Activated naive CD4-positive, alpha-beta T cell treated with anti-CD3 and anti-CD28 coated beads for 36 hours (primary cell): ENCODE data around the gene GOLGA6C. TPM values are rescaled to one million over a fixed set of nuclear protein-coding genes. Genes with fewer than 3 reads are reported as not detected.
"Not testable (repeated sequence)": the region's sequence is repeated elsewhere in the genome, so short reads cannot be mapped to it uniquely, and the experiment has no call there.

ENCODE experiments used
- CTCF ChIA-PET: fragments of 350-600 bp; sonication (Branson Sonifier 250); formaldehyde crosslinking; loops from one replicate; lab custom pipeline; 2021; ENCODE audit warnings: antibody characterized with exemption; lab: Charles Lee
- DNase-seq: peaks from one replicate; pipeline ENCODE4 v3.0.0-alpha.2; 2020
- H3K27ac Mint-ChIP-seq: one replicate; pipeline ENCODE4 v1.8.0; 2021; ENCODE audit warnings: mild to moderate bottlenecking, mixed read lengths
- H3K27me3 Mint-ChIP-seq: one replicate; pipeline ENCODE4 v1.8.0; 2021; ENCODE audit warnings: low read depth, mixed read lengths
- H3K36me3 Mint-ChIP-seq: one replicate; pipeline ENCODE4 v1.8.0; 2021; ENCODE audit warnings: low read depth, mixed read lengths
- H3K4me1 Mint-ChIP-seq: one replicate; pipeline ENCODE4 v1.8.0; 2021; ENCODE audit warnings: low read depth, mixed read lengths
- H3K4me3 Mint-ChIP-seq: one replicate; pipeline ENCODE4 v1.8.0; 2021; ENCODE audit warnings: mild to moderate bottlenecking, moderate library complexity, mixed read lengths
- H3K9me3 Mint-ChIP-seq: one replicate; pipeline ENCODE4 v1.8.0; 2021; ENCODE audit warnings: mixed read lengths
- intact Hi-C: fragments of 100-400 bp; cut with micrococcal nuclease; formaldehyde crosslinking; loops from one replicate; pipeline ENCODE4 v1.15.1; 2023
- total RNA-seq, 2 experiments: library from RNA; stranded (reverse); gene quantifications; one replicate each; pipeline ENCODE4 v1.2.3, GENCODE V29; 2021

Gene GOLGA6C
- total RNA-seq, result under 1 TPM in 1 of 2 experiments, not detected in 1; 0.10 TPM

- H3K4me1 Mint-ChIP-seq, H3K27me3 Mint-ChIP-seq, H3K27ac Mint-ChIP-seq, CTCF ChIA-PET, H3K9me3 Mint-ChIP-seq, H3K4me3 Mint-ChIP-seq, H3K36me3 Mint-ChIP-seq, intact Hi-C loops, DNase-seq: not testable (repeated sequence)
Observed at GRCh38 chr15:75258034-75258433, at the start of gene GOLGA6C. GOLGA6C (plus strand) TSS chr15:75258334; CDS start chr15:75258599, 265 bp downstream.

- H3K36me3 Mint-ChIP-seq, result peaks cover 15% of the 10 kb centered on the region
- H3K27me3 Mint-ChIP-seq, result no peaks in the 10 kb centered on the region
- CTCF ChIA-PET, result interaction anchor here (0.8 to 2.5 kb wide), 4 partner anchors 8 to 183 kb away, joined by 3 to 12 read pairs (median 4); no protein-coding TSS in a partner anchor
- DNase-seq, result no peak
- intact Hi-C loops, result loop anchor here (10.0 kb wide), 2 partner anchors 126 to 334 kb away; partner anchors contain the start of genes COMMD4 and SCAMP2
- no peaks in the 10 kb centered on the region for H3K9me3 Mint-ChIP-seq
- no peak overlapping the region for H3K27ac Mint-ChIP-seq
- H3K4me3 Mint-ChIP-seq, result no peak overlapping the region
- H3K4me1 Mint-ChIP-seq, result peaks cover 31% of the 10 kb centered on the region
Observed at GRCh38 chr15:75208501-75209288, 49.4 kb upstream of the GOLGA6C start.

- Mint-ChIP-seq H3K4me1 (peaks cover 25% of the 10 kb centered on the region), H3K4me3 (no peak overlapping the region), H3K27me3 (no peaks in the 10 kb centered on the region), H3K27ac (no peak overlapping the region), H3K36me3 (peaks cover 15% of the 10 kb centered on the region), H3K9me3 (no peaks in the 10 kb centered on the region)
- DNase-seq, result no peak
- intact Hi-C loops, result loop anchor here (10.0 kb wide), 2 partner anchors 126 to 334 kb away; partner anchors contain the start of genes COMMD4 and SCAMP2
- CTCF ChIA-PET, result interaction anchor here (0.8 to 2.5 kb wide), 4 partner anchors 9 to 184 kb away, joined by 3 to 12 read pairs (median 4); no protein-coding TSS in a partner anchor
Observed at GRCh38 chr15:75209289-75209676, 48.9 kb upstream of the GOLGA6C start.

GRCh38 chr15:75210811-75211230, 47.3 kb upstream of the GOLGA6C start:
- no peak overlapping the region for H3K4me3 Mint-ChIP-seq
- H3K27ac Mint-ChIP-seq, result no peak overlapping the region
- H3K36me3 Mint-ChIP-seq, result peaks cover 14% of the 10 kb centered on the region
- DNase-seq, result no peak
- intact Hi-C loops, result no loop called here
- H3K27me3 Mint-ChIP-seq, result no peaks in the 10 kb centered on the region
- peaks cover 15% of the 10 kb centered on the region for H3K4me1 Mint-ChIP-seq
- H3K9me3 Mint-ChIP-seq, result no peaks in the 10 kb centered on the region
- CTCF ChIA-PET, result no interaction called here

GRCh38 chr15:75211436-75212199, 46.5 kb upstream of the GOLGA6C start:
- Mint-ChIP-seq H3K27me3 (no peaks in the 10 kb centered on the region), H3K9me3 (no peaks in the 10 kb centered on the region), H3K4me3 (no peak overlapping the region), H3K27ac (no peak overlapping the region), H3K4me1 (peaks cover 15% of the 10 kb centered on the region), H3K36me3 (peaks cover 14% of the 10 kb centered on the region)
- CTCF ChIA-PET, result no interaction called here
- intact Hi-C loops, result no loop called here
- no peak for DNase-seq

GRCh38 chr15:75212200-75212858, 45.8 kb upstream of the GOLGA6C start:
- no peak overlapping the region for H3K27ac Mint-ChIP-seq
- CTCF ChIA-PET, result no interaction called here
- intact Hi-C loops, result no loop called here
- H3K4me3 Mint-ChIP-seq, result no peak overlapping the region
- H3K36me3 Mint-ChIP-seq, result peaks cover 10% of the 10 kb centered on the region
- peaks cover 15% of the 10 kb centered on the region for H3K4me1 Mint-ChIP-seq
- DNase-seq, result no peak
- no peaks in the 10 kb centered on the region for H3K9me3 Mint-ChIP-seq
- H3K27me3 Mint-ChIP-seq, result no peaks in the 10 kb centered on the region

- Mint-ChIP-seq H3K4me3 (no peak overlapping the region), H3K27ac (no peak overlapping the region), H3K9me3 (no peaks in the 10 kb centered on the region), H3K4me1 (peaks cover 14% of the 10 kb centered on the region), H3K27me3 (no peaks in the 10 kb centered on the region), H3K36me3 (peaks cover 9% of the 10 kb centered on the region)
- intact Hi-C loops, result no loop called here
- no peak for DNase-seq
- CTCF ChIA-PET, result no interaction called here
Observed at GRCh38 chr15:75213212-75213767, 44.8 kb upstream of the GOLGA6C start.

GRCh38 chr15:75213768-75214221, 44.3 kb upstream of the GOLGA6C start:
- no peak overlapping the region for H3K27ac Mint-ChIP-seq
- CTCF ChIA-PET, result no interaction called here
- intact Hi-C loops, result no loop called here

GRCh38 chr15:75214293-75215096, 43.6 kb upstream of the GOLGA6C start:
- no peak for DNase-seq
- Mint-ChIP-seq H3K4me1 (peaks cover 8% of the 10 kb centered on the region), H3K36me3 (peaks cover 5% of the 10 kb centered on the region), H3K4me3 (no peak overlapping the region), H3K27me3 (no peaks in the 10 kb centered on the region), H3K9me3 (no peaks in the 10 kb centered on the region), H3K27ac (no peak overlapping the region)
- CTCF ChIA-PET, result no interaction called here
- intact Hi-C loops, result no loop called here

More at GRCh38 chr15:75213768-75214221, 44.3 kb upstream of the GOLGA6C start:
- DNase-seq, result no peak
- Mint-ChIP-seq H3K27me3 (no peaks in the 10 kb centered on the region), H3K36me3 (peaks cover 9% of the 10 kb centered on the region), H3K4me3 (no peak overlapping the region), H3K9me3 (no peaks in the 10 kb centered on the region), H3K4me1 (peaks cover 14% of the 10 kb centered on the region)

GRCh38 chr15:75215107-75216004, 42.8 kb upstream of the GOLGA6C start:
- H3K9me3 Mint-ChIP-seq, result no peaks in the 10 kb centered on the region
- CTCF ChIA-PET, result interaction anchor here (1.5 kb wide), 1 partner anchor 11 kb away, joined by 3 read pairs; no protein-coding TSS in a partner anchor
- H3K27me3 Mint-ChIP-seq, result no peaks in the 10 kb centered on the region
- peaks cover 3% of the 10 kb centered on the region for H3K4me1 Mint-ChIP-seq
- intact Hi-C loops, result no loop called here
- no peak for DNase-seq
- no peak overlapping the region for H3K4me3 Mint-ChIP-seq
- peaks cover 2% of the 10 kb centered on the region for H3K36me3 Mint-ChIP-seq
- H3K27ac Mint-ChIP-seq, result no peak overlapping the region
